Esophagus muscularis mucosa (tissue), 4 donors: ENCODE results near the gene ZC3H14. TPM values are rescaled to one million over a fixed set of nuclear protein-coding genes. Genes with fewer than 3 reads are reported as not detected.

Experiments used
- DNase-seq: peaks from one replicate; pipeline ENCODE4 v3.0.0-alpha.2; 2017; ENCODE audit errors: extremely low spot score
- H3K27ac ChIP-seq, 4 donors: fragments of 200-600 bp; sonication (generic); replicated peaks in 1 of 4; 1 replicate in 3 of 4; 2 replicates in 1 of 4; pipeline ENCODE4 v1.5.1; 2016 to 2019; ENCODE audit warnings: mild to moderate bottlenecking in 1 of 4
- H3K27me3 ChIP-seq, 4 donors: fragments of 200-600 bp; sonication (generic); one replicate each; pipeline versions ENCODE4 v1.5.1 to v1.6.0; 2016 to 2019
- H3K36me3 ChIP-seq, 4 donors: fragments of 200-600 bp; sonication (generic); one replicate each; pipeline ENCODE4 v1.5.1; 2016 to 2019
- H3K4me1 ChIP-seq, 4 donors: fragments of 200-600 bp; sonication (generic); one replicate each; pipeline ENCODE4 v1.5.1; 2016 to 2019
- H3K4me3 ChIP-seq, 4 donors: fragments of 200-600 bp; sonication (generic); 1 replicate in 2 of 4; 2 replicates in 2 of 4; pipeline ENCODE4 v1.5.1; 2016 to 2019; ENCODE audit warnings: mild to moderate bottlenecking in 4 of 4, moderate library complexity in 1 of 4
- H3K9me3 ChIP-seq, 4 donors: fragments of 200-600 bp; sonication (generic); 1 replicate in 3 of 4; 2 replicates in 1 of 4; pipeline ENCODE4 v1.5.1; 2016 to 2019
- CTCF ChIP-seq, 3 experiments: fragments of 200-600 bp in 2 of 3; fragments of 450-650 bp in 1 of 3; sonication (generic) in 2 of 3; IDR thresholded peaks; one replicate each; pipeline ENCODE4 v1.5.1; 2017 to 2019; ENCODE audit warnings: antibody characterized with exemption in 3 of 3, mild to moderate bottlenecking in 2 of 3, moderate library complexity in 1 of 3
- EP300 ChIP-seq: sonication (generic); formaldehyde crosslinking; IDR thresholded peaks from one replicate; pipeline ENCODE4 v1.6.1; 2017; ENCODE audit warnings: antibody characterized with exemption
- POLR2A ChIP-seq: fragments of 450-650 bp; IDR thresholded peaks from one replicate; pipeline ENCODE4 v1.6.1; 2017; ENCODE audit warnings: antibody characterized with exemption, moderate library complexity, mild to moderate bottlenecking, low read depth
- POLR2AphosphoS5 ChIP-seq, 2 donors: sonication (generic); formaldehyde crosslinking; IDR thresholded peaks; one replicate each; pipeline ENCODE4 v1.6.1; 2017; ENCODE audit warnings: antibody characterized with exemption in 2 of 2
- WGBS: methylation state at CpG from one replicate; pipeline ENCODE4 v1.1.5; 2018; 5-methylcytosine and 5-hydroxymethylcytosine counted together
- intact Hi-C: fragments of 100-400 bp; cut with DNase I; formaldehyde crosslinking; loops from one replicate; pipeline ENCODE4 v1.15.1; 2023
- small RNA-seq, 3 donors: library from RNA; depleted of rRNA; stranded (forward); fragments of <200 nt; gene quantifications; one replicate each; pipeline ENCODE3, GENCODE V24; 2016
- total RNA-seq, 4 donors: library from RNA; depleted of rRNA; stranded (reverse); fragments of >200 nt; gene quantifications; one replicate each; pipeline versions ENCODE4 v1.1.0 to v1.2.1, GENCODE V29; 2016

Gene ZC3H14
- total RNA-seq, 4 donors from 2014 or later: 48.6 to 60.0 (median 58.5) TPM

GRCh38 chr14:88667555-88668273 is 104.9 kb downstream of the ZC3H14 start:
- intact Hi-C loops: loop anchor here (2.0 to 5.0 kb wide), 2 partner anchors 125 to 201 kb away; partner anchors contain the start of gene EML5
- WGBS: 47% methylated on average over 4 of the region's 4 CpGs

GRCh38 chr14:88668448-88669116 is 105.7 kb downstream of the ZC3H14 start:
- intact Hi-C loops: loop anchor here (5.0 kb wide), 1 partner anchor 124 kb away; the partner anchor contains the start of gene EML5
- peaks cover 0 to 9% (median 8%) of the 10 kb centered on the region in 4 donors for H3K4me1 ChIP-seq
- WGBS: 79% methylated on average over 3 of the region's 3 CpGs
- DNase-seq: no peak
- H3K27me3 ChIP-seq: no peaks in the 10 kb centered on the region
- H3K9me3 ChIP-seq: no peaks in the 10 kb centered on the region
- H3K36me3 ChIP-seq: no peaks in the 10 kb centered on the region
- H3K27ac ChIP-seq: no peak overlapping the region
- H3K4me3 ChIP-seq: no peak overlapping the region
- TF ChIP-seq POLR2A (no peak), EP300 (no peak), CTCF (IDR thresholded peaks at IDR 0.05) (no peak), POLR2AphosphoS5 (IDR thresholded peaks at IDR 0.05) (no peak)

More at GRCh38 chr14:88667555-88668273, 104.9 kb downstream of the ZC3H14 start:
- no peak overlapping the region for H3K4me3 ChIP-seq
- TF ChIP-seq EP300 (no peak), POLR2A (no peak), POLR2AphosphoS5 (IDR thresholded peaks at IDR 0.05) (no peak), CTCF (IDR thresholded peaks at IDR 0.05) (peak; percentile 73 to 89 (median 75))
- peak overlapping the region in 3 of 4 donors; percentile 6 to 33 (median 7) for H3K27ac ChIP-seq
- H3K9me3 ChIP-seq: no peaks in the 10 kb centered on the region
- H3K36me3 ChIP-seq: no peaks in the 10 kb centered on the region
- H3K4me1 ChIP-seq: peaks cover 0 to 9% (median 8%) of the 10 kb centered on the region in 4 donors
- no peak for DNase-seq
- H3K27me3 ChIP-seq: no peaks in the 10 kb centered on the region

- no peaks in the 10 kb centered on the region for H3K9me3 ChIP-seq
- intact Hi-C loops: loop anchor here (5.0 kb wide), 1 partner anchor 123 kb away; the partner anchor contains the start of gene EML5
- no peak for DNase-seq
- peaks cover 0 to 9% (median 8%) of the 10 kb centered on the region in 4 donors for H3K4me1 ChIP-seq
- H3K4me3 ChIP-seq: no peak overlapping the region
- no peaks in the 10 kb centered on the region for H3K36me3 ChIP-seq
- no peak overlapping the region for H3K27ac ChIP-seq
- no peaks in the 10 kb centered on the region for H3K27me3 ChIP-seq
- TF ChIP-seq CTCF (IDR thresholded peaks at IDR 0.05) (no peak), EP300 (no peak), POLR2AphosphoS5 (IDR thresholded peaks at IDR 0.05) (no peak), POLR2A (no peak)
- WGBS: 83% methylated on average over 3 of the region's 4 CpGs
Observed at GRCh38 chr14:88669346-88669745, 106.5 kb downstream of the ZC3H14 start.

Small RNAs within 50 kb of the gene (small RNA-seq; reads per million reads assigned to genes)
- gene RNU4-22P: 0 reads per million in 3 donors

Other genes starting within 250 kb of the ZC3H14 start
- gene KCNK10, start 239.8 kb upstream of the ZC3H14 start, total RNA-seq: under 1 TPM in 1 of 4 donors, not detected in 3; 0.17 TPM
- gene SPATA7, start 177.4 kb upstream of the ZC3H14 start, total RNA-seq: 10 to 100 TPM; 16.2 to 34.5 (median 20.4) TPM
- gene PTPN21, start 8.0 kb upstream of the ZC3H14 start, total RNA-seq: 10 to 100 TPM; 24.7 to 47.2 (median 40.7) TPM
- 1 to 10 TPM; 2.7 to 3.7 (median 3.7) TPM for gene EML5, start 229.9 kb downstream of the ZC3H14 start, total RNA-seq